K562 (cell line): ENCODE data around the gene CPED1. TPM values are rescaled to one million over a fixed set of nuclear protein-coding genes. Genes with fewer than 3 reads are reported as not detected.

Experiments used
- BCL6 ChIP-seq: fragments of 250-450 bp; sonication (Bioruptor Pico); IDR thresholded peaks from 2 replicates; pipeline ENCODE4 v1.4.0; 2020
- DIDO1 ChIP-seq: fragments of 450-650 bp; IDR thresholded peaks from 2 replicates; pipeline ENCODE4 v1.6.1; 2016; ENCODE audit warnings: low read depth, missing biosample characterization, missing genetic modification characterization
- FOXA1 ChIP-seq: fragments of 450-650 bp; IDR thresholded peaks from 2 replicates; pipeline ENCODE4 v1.6.1; 2016; ENCODE audit warnings: mild to moderate bottlenecking, borderline replicate concordance
- HOMEZ ChIP-seq: fragments of 250-450 bp; sonication (Bioruptor Pico); IDR thresholded peaks from 2 replicates; pipeline ENCODE4 v1.4.0; 2020; ENCODE audit warnings: mild to moderate bottlenecking, moderate library complexity
- ILF3 ChIP-seq: fragments of 450-650 bp; IDR thresholded peaks from 2 replicates; pipeline ENCODE4 v1.6.1; 2018; ENCODE audit warnings: antibody characterized with exemption, mild to moderate bottlenecking, moderate library complexity, borderline replicate concordance
- LCOR ChIP-seq: sonication (generic); formaldehyde crosslinking; IDR thresholded peaks from 2 replicates; pipeline ENCODE4 v1.8.0; 2022; ENCODE audit warnings: mild to moderate bottlenecking, missing genetic modification reagents
- MAZ ChIP-seq, 2 experiments: fragments of 450-650 bp in 1 of 2; sonication (generic) in 1 of 2; formaldehyde crosslinking; IDR thresholded peaks in 1 of 2; conservative IDR thresholded peaks in 1 of 2; 2 replicates each; pipeline versions ENCODE4 v1.4.0 to v1.5.0; 2020; ENCODE audit warnings: mild to moderate bottlenecking in 1 of 2, missing genetic modification reagents in 1 of 2
- MGA ChIP-seq: fragments of 450-650 bp; IDR thresholded peaks from 2 replicates; pipeline ENCODE4 v1.6.1; 2016; ENCODE audit warnings: mild to moderate bottlenecking, moderate library complexity
- MLLT1 ChIP-seq, 2 experiments: fragments of 450-650 bp; IDR thresholded peaks; 2 replicates each; pipeline ENCODE4 v1.6.1; 2016
- MYNN ChIP-seq, 2 experiments: sonication (generic); formaldehyde crosslinking in 1 of 2; IDR thresholded peaks; 2 replicates each; pipeline versions ENCODE4 v1.5.0 to v1.6.1; 2016 to 2020; ENCODE audit warnings: antibody characterized with exemption in 1 of 2, missing genetic modification reagents in 1 of 2
- NELFE ChIP-seq: IDR thresholded peaks from 2 replicates; pipeline ENCODE4 v1.6.1; 2011; ENCODE audit warnings: mild to moderate bottlenecking; ENCODE audit not compliant: insufficient read depth, insufficient read length
- PTTG1 ChIP-seq: fragments of 450-650 bp; IDR thresholded peaks from 2 replicates; pipeline ENCODE4 v1.6.1; 2016; ENCODE audit warnings: low read depth, mild to moderate bottlenecking, missing genetic modification characterization, missing compliant biosample characterization
- STAT5A ChIP-seq: IDR thresholded peaks from 2 replicates; pipeline ENCODE4 v1.6.1; 2012; ENCODE audit warnings: low read length, inconsistent platforms, borderline replicate concordance
- TAF7 ChIP-seq: fragments of 450-650 bp; IDR thresholded peaks from 2 replicates; pipeline ENCODE4 v1.6.1; 2016; ENCODE audit warnings: missing genetic modification characterization, missing compliant biosample characterization
- ZNF146 ChIP-seq: IDR thresholded peaks from one replicate; pipeline ENCODE4 v1.6.1; 2018; ENCODE audit warnings: missing compliant biosample characterization; ENCODE audit not compliant: unreplicated experiment
- polyA plus RNA-seq, 8 experiments: library from polyadenylated mRNA; depleted of rRNA in 4 of 8; stranded (reverse) in 5 of 8; unstranded in 3 of 8; fragments of >200 nt; fragmentation: Nextera tagmentation in 2 of 8; fragmentation: Illumina TruSeq in 1 of 8; extraction: Ambion mirVana in 2 of 8; extraction: Trizol in 1 of 8; gene quantifications; 2 replicates each; pipeline versions ENCODE4 v1.2.1 to v1.2.3, GENCODE V29; 2011 to 2014; ENCODE audit warnings: inconsistent platforms in 1 of 8, missing spikeins in 1 of 8
- total RNA-seq, 7 experiments: library from RNA; depleted of rRNA in 6 of 7; stranded (reverse); fragments of >200 nt in 6 of 7; fragmentation: Illumina TruSeq in 2 of 7; extraction: Trizol in 2 of 7; gene quantifications; 2 replicates each; pipeline versions ENCODE4 v1.2.1 to v1.2.3, GENCODE V29; 2011 to 2021; ENCODE audit warnings: low replicate concordance in 1 of 7

The CPED1 gene
- total and polyA plus RNA-seq, 9 of the 15 experiments (the other 6 are each of a cell fraction or from before 2014, with no cell fraction given) = 195 to 393 (median 290) TPM

GRCh38 chr7:120987280-120987679 is 1.2 kb upstream of the CPED1 start (continued):
- no peak for TF ChIP-seq HOMEZ (CRISPR knock-in tag)
- TF ChIP-seq STAT5A = 0 out of 2 replicates have a peak, but pooled peaks have one; percentile 45
- no peak for TF ChIP-seq FOXA1
- TF ChIP-seq PTTG1 (tag) = no peak
- no peak for TF ChIP-seq BCL6 (CRISPR knock-in tag)
- TF ChIP-seq MLLT1 (IDR thresholded peaks at IDR 0.05) = 0 out of 4 replicates have a peak, but pooled peaks of 1 of the 2 experiments have one; percentile 11
- TF ChIP-seq ILF3 = peak; percentile 34; the same call in 1 of the 2 replicates
- TF ChIP-seq ZNF146 = no peak
- no peak for TF ChIP-seq MGA
- TF ChIP-seq MAZ (CRISPR knock-in tag; conservative IDR thresholded peaks at IDR 0.05 in 1 of 2, IDR thresholded peaks at IDR 0.05 in 1 of 2) = no peak
- no peak for TF ChIP-seq NELFE
- TF ChIP-seq DIDO1 (tag) = no peak
- no peak for TF ChIP-seq TAF7
- TF ChIP-seq LCOR (CRISPR knock-in tag) = no peak
- no peak for TF ChIP-seq MYNN (IDR thresholded peaks at IDR 0.05)
- TF ChIP-seq MYNN (CRISPR knock-in tag; IDR thresholded peaks at IDR 0.05) = no peak
